ENCODE results near the gene REC8.

GRCh38 chr14:24172871-24173281 is 996 bp downstream of the REC8 start:
- TF ChIP-seq CREB5 (CRISPR knock-in tag; IDR thresholded peaks at IDR 0.05; ENCODE audit: low read depth) (no peak), ZFP30 (CRISPR knock-in tag; IDR thresholded peaks at IDR 0.05) (no peak), PPARA (CRISPR knock-in tag; IDR thresholded peaks at IDR 0.05; ENCODE audit: borderline replicate concordance) (no peak), ARNTL (CRISPR knock-in tag; IDR thresholded peaks at IDR 0.05; ENCODE audit: borderline replicate concordance, low read depth) (no peak), ZNF565 (CRISPR knock-in tag; conservative IDR thresholded peaks at IDR 0.05; ENCODE audit: low read depth) (no peak), CSRNP3 (CRISPR knock-in tag; IDR thresholded peaks at IDR 0.05) (no peak), ESRRG (CRISPR knock-in tag; IDR thresholded peaks at IDR 0.05) (no peak), ZNF8 (CRISPR knock-in tag; IDR thresholded peaks at IDR 0.05) (no peak)
